Stimulated activated memory B cell treated with anti-CD40 and anti-IgM and Interleukin-4, amounts not matched to agents 10 μg/mL and 1 μg/mL and 100 μg/mL, for 72 hours (primary cell): ENCODE results near the gene CD2BP2.

Experiments
- ATAC-seq: fragments of 150-1000 bp; cut with Tn5 transposase; 2 replicates; pipeline ENCODE4 v1.10.0; 2021
- H3K27ac Mint-ChIP-seq: one replicate; pipeline ENCODE4 v1.8.0; 2022; ENCODE audit warnings: mild to moderate bottlenecking, mixed read lengths
- H3K27me3 Mint-ChIP-seq: one replicate; pipeline ENCODE4 v1.8.0; 2022; ENCODE audit warnings: mixed read lengths
- H3K36me3 Mint-ChIP-seq: one replicate; pipeline ENCODE4 v1.8.0; 2022; ENCODE audit warnings: mixed read lengths
- H3K4me1 Mint-ChIP-seq: one replicate; pipeline ENCODE4 v1.8.0; 2022; ENCODE audit warnings: mixed read lengths
- H3K4me3 Mint-ChIP-seq: one replicate; pipeline ENCODE4 v1.8.0; 2022; ENCODE audit warnings: mild to moderate bottlenecking, moderate library complexity, mixed read lengths
- H3K9me3 Mint-ChIP-seq: one replicate; pipeline ENCODE4 v1.8.0; 2022; ENCODE audit warnings: mixed read lengths

The CD2BP2 gene

GRCh38 chr16:30370456-30371247 is 15.5 kb upstream of the CD2BP2 start, which contains the start of gene TBC1D10B:
TSS of gene TBC1D10B (minus strand) at chr16:30370494. CDS start at chr16:30370183, 311 bp downstream.
- Mint-ChIP-seq H3K4me3 (peak within 1 kb of the TSS; percentile 79), H3K36me3 (peaks cover 11% of the 10 kb centered on the region), H3K27ac (peak within 1 kb of the TSS; percentile 85), H3K27me3 (no peaks in the 10 kb centered on the region), H3K9me3 (no peaks in the 10 kb centered on the region), H3K4me1 (peaks cover 41% of the 10 kb centered on the region)
- peak; percentile 93 for ATAC-seq

- peak overlapping the region; percentile 79 for H3K4me3 Mint-ChIP-seq
- peaks cover 17% of the 10 kb centered on the region for H3K36me3 Mint-ChIP-seq
- H3K27ac Mint-ChIP-seq, result peak overlapping the region; percentile 85
- H3K27me3 Mint-ChIP-seq, result no peaks in the 10 kb centered on the region
- peak; percentile 10 for ATAC-seq
- H3K9me3 Mint-ChIP-seq, result no peaks in the 10 kb centered on the region
- peaks cover 47% of the 10 kb centered on the region for H3K4me1 Mint-ChIP-seq
Observed at GRCh38 chr16:30369938-30370455, 14.9 kb upstream of the CD2BP2 start.

GRCh38 chr16:30369091-30369937 is 14.2 kb upstream of the CD2BP2 start:
- H3K27me3 Mint-ChIP-seq, result no peaks in the 10 kb centered on the region
- H3K9me3 Mint-ChIP-seq, result no peaks in the 10 kb centered on the region
- peaks cover 23% of the 10 kb centered on the region for H3K36me3 Mint-ChIP-seq
- ATAC-seq, result no peak
- H3K4me3 Mint-ChIP-seq, result peak overlapping the region; percentile 79
- H3K27ac Mint-ChIP-seq, result peak overlapping the region; percentile 48
- peaks cover 47% of the 10 kb centered on the region for H3K4me1 Mint-ChIP-seq

GRCh38 chr16:30368792-30369090 is 13.6 kb upstream of the CD2BP2 start:
- Mint-ChIP-seq H3K9me3 (no peaks in the 10 kb centered on the region), H3K27me3 (no peaks in the 10 kb centered on the region), H3K4me1 (peaks cover 47% of the 10 kb centered on the region), H3K4me3 (peak overlapping the region; percentile 79), H3K27ac (peak overlapping the region; percentile 48), H3K36me3 (peaks cover 25% of the 10 kb centered on the region)
- no peak for ATAC-seq

- Mint-ChIP-seq H3K27ac (peak overlapping the region; percentile 48), H3K4me1 (peaks cover 47% of the 10 kb centered on the region), H3K9me3 (no peaks in the 10 kb centered on the region), H3K4me3 (peak overlapping the region; percentile 79), H3K36me3 (peaks cover 30% of the 10 kb centered on the region), H3K27me3 (no peaks in the 10 kb centered on the region)
- no peak for ATAC-seq
Observed at GRCh38 chr16:30368122-30368791, 13.1 kb upstream of the CD2BP2 start.

GRCh38 chr16:30367349-30368009 is 12.4 kb upstream of the CD2BP2 start:
- Mint-ChIP-seq H3K36me3 (peaks cover 36% of the 10 kb centered on the region), H3K9me3 (no peaks in the 10 kb centered on the region), H3K27me3 (no peaks in the 10 kb centered on the region), H3K4me3 (peak overlapping the region; percentile 79), H3K4me1 (peaks cover 47% of the 10 kb centered on the region), H3K27ac (peak overlapping the region; percentile 43)
- no peak for ATAC-seq

- H3K4me1 Mint-ChIP-seq, result peaks cover 39% of the 10 kb centered on the region
- no peak overlapping the region for H3K4me3 Mint-ChIP-seq
- no peaks in the 10 kb centered on the region for H3K9me3 Mint-ChIP-seq
- H3K27me3 Mint-ChIP-seq, result no peaks in the 10 kb centered on the region
- H3K27ac Mint-ChIP-seq, result no peak overlapping the region
- no peak for ATAC-seq
- peaks cover 40% of the 10 kb centered on the region for H3K36me3 Mint-ChIP-seq
Observed at GRCh38 chr16:30366511-30366910, 11.4 kb upstream of the CD2BP2 start.

GRCh38 chr16:30365200-30365599 is 10.1 kb upstream of the CD2BP2 start:
- Mint-ChIP-seq H3K27me3 (no peaks in the 10 kb centered on the region), H3K36me3 (peaks cover 52% of the 10 kb centered on the region), H3K4me1 (peaks cover 34% of the 10 kb centered on the region), H3K27ac (no peak overlapping the region), H3K4me3 (no peak overlapping the region), H3K9me3 (no peaks in the 10 kb centered on the region)
- ATAC-seq, result no peak

GRCh38 chr16:30361180-30361579 is 6.1 kb upstream of the CD2BP2 start:
- peaks cover 18% of the 10 kb centered on the region for H3K4me1 Mint-ChIP-seq
- no peak overlapping the region for H3K27ac Mint-ChIP-seq
- H3K27me3 Mint-ChIP-seq, result no peaks in the 10 kb centered on the region
- H3K36me3 Mint-ChIP-seq, result peaks cover 61% of the 10 kb centered on the region
- H3K4me3 Mint-ChIP-seq, result no peak overlapping the region
- no peak for ATAC-seq
- no peaks in the 10 kb centered on the region for H3K9me3 Mint-ChIP-seq

- peaks cover 53% of the 10 kb centered on the region for H3K36me3 Mint-ChIP-seq
- H3K27ac Mint-ChIP-seq, result no peak overlapping the region
- no peak for ATAC-seq
- H3K4me3 Mint-ChIP-seq, result no peak overlapping the region
- H3K27me3 Mint-ChIP-seq, result no peaks in the 10 kb centered on the region
- H3K9me3 Mint-ChIP-seq, result no peaks in the 10 kb centered on the region
- H3K4me1 Mint-ChIP-seq, result peaks cover 24% of the 10 kb centered on the region
Observed at GRCh38 chr16:30359871-30360170, 4.7 kb upstream of the CD2BP2 start.

GRCh38 chr16:30358990-30359870 is 4.1 kb upstream of the CD2BP2 start:
- H3K4me1 Mint-ChIP-seq, result peaks cover 29% of the 10 kb centered on the region
- H3K36me3 Mint-ChIP-seq, result peaks cover 54% of the 10 kb centered on the region
- no peak overlapping the region for H3K27ac Mint-ChIP-seq
- ATAC-seq, result no peak
- H3K27me3 Mint-ChIP-seq, result no peaks in the 10 kb centered on the region
- H3K9me3 Mint-ChIP-seq, result no peaks in the 10 kb centered on the region
- no peak overlapping the region for H3K4me3 Mint-ChIP-seq

- Mint-ChIP-seq H3K4me3 (no peak overlapping the region), H3K4me1 (peaks cover 36% of the 10 kb centered on the region), H3K36me3 (peaks cover 57% of the 10 kb centered on the region), H3K9me3 (no peaks in the 10 kb centered on the region), H3K27ac (no peak overlapping the region), H3K27me3 (no peaks in the 10 kb centered on the region)
- no peak for ATAC-seq
Observed at GRCh38 chr16:30358577-30358936, 3.4 kb upstream of the CD2BP2 start.

GRCh38 chr16:30357715-30358576 is 2.8 kb upstream of the CD2BP2 start:
- no peak for ATAC-seq
- H3K27me3 Mint-ChIP-seq, result no peaks in the 10 kb centered on the region
- H3K36me3 Mint-ChIP-seq, result peaks cover 57% of the 10 kb centered on the region
- peak overlapping the region; percentile 95 for H3K27ac Mint-ChIP-seq
- no peak overlapping the region for H3K4me3 Mint-ChIP-seq
- no peaks in the 10 kb centered on the region for H3K9me3 Mint-ChIP-seq
- peaks cover 42% of the 10 kb centered on the region for H3K4me1 Mint-ChIP-seq
